ENCODE measurements around the gene PNPO. TPM values are rescaled to one million over a fixed set of nuclear protein-coding genes. Genes with fewer than 3 reads are reported as not detected.

PNPO gene
- 88.0 and 98.5 TPM in 2 replicates for total RNA-seq (2022)
- percentile 84 among the genes with signal in this experiment for Bru-seq, nascent RNA
- BruChase-seq, experiment 1, labeled RNA remaining after a 6-hour chase = percentile 97 among the genes with signal in this experiment
- percentile 93 among the genes with signal in this experiment for BruChase-seq, experiment 2, labeled RNA remaining after a 2-hour chase
- long read RNA-seq, transcript PNPO-205 (7 exons, 696 nt) = minor isoform, 5 of 149 reads
- long read RNA-seq, transcript PNPO-217 (7 exons, 3,465 nt) = major isoform, 114 of 149 reads
- long read RNA-seq, transcript PNPO-202 (6 exons, 1,196 nt) = minor isoform, 5 of 149 reads
- long read RNA-seq, partial matches to known transcripts = 5 of 149 reads
- long read RNA-seq, other reads (novel, unspliced or antisense) = 10 of 149 reads

GRCh38 chr17:47941246-47942095 is at the start of gene PNPO:
PNPO (plus strand) TSS chr17:47941571; CDS start chr17:47941676, 105 bp downstream.
- intact Hi-C loops (cut with micrococcal nuclease; ENCODE audit: unreplicated experiment) = loop anchor here (10.0 kb wide), 1 partner anchor 97 kb away; the partner anchor contains the start of gene SCRN2
- H3K4me1 Mint-ChIP-seq (ENCODE audit: low read depth, unreplicated experiment) = peaks cover 52% of the 10 kb centered on the region
- H3K27ac Mint-ChIP-seq (ENCODE audit: unreplicated experiment) = peak within 1 kb of the TSS; percentile 80
- BruUV-seq (replicated peaks) = no TSS peak
- peak within 1 kb of the TSS; percentile 89 for H3K4me3 Mint-ChIP-seq (ENCODE audit: low read depth, unreplicated experiment)
- TF ChIP-seq CTCF (IDR thresholded peaks at IDR 0.05; ENCODE audit: unreplicated experiment) = no peak
- CTCF ChIA-PET = interaction anchor here (0.5 to 2.9 kb wide), 15 partner anchors 9 to 1397 kb away, joined by 3 to 27 read pairs (median 3); partner anchors contain the start of genes CDK5RAP3, PRR15L and SCRN2
- peaks cover 4% of the 10 kb centered on the region for H3K9me3 Mint-ChIP-seq (ENCODE audit: low read depth, unreplicated experiment)
- no peaks in the 10 kb centered on the region for H3K27me3 Mint-ChIP-seq (ENCODE audit: unreplicated experiment)
- H3K36me3 Mint-ChIP-seq (ENCODE audit: insufficient read depth, unreplicated experiment) = peaks cover 27% of the 10 kb centered on the region
- DNase-seq = peak; percentile 98

- no peak for DNase-seq
- peaks cover 33% of the 10 kb centered on the region for H3K36me3 Mint-ChIP-seq (ENCODE audit: insufficient read depth, unreplicated experiment)
- H3K27me3 Mint-ChIP-seq (ENCODE audit: unreplicated experiment) = peaks cover 12% of the 10 kb centered on the region
- no TSS peak for BruUV-seq (replicated peaks)
- H3K4me1 Mint-ChIP-seq (ENCODE audit: low read depth, unreplicated experiment) = peaks cover 24% of the 10 kb centered on the region
- no peaks in the 10 kb centered on the region for H3K9me3 Mint-ChIP-seq (ENCODE audit: low read depth, unreplicated experiment)
- H3K4me3 Mint-ChIP-seq (ENCODE audit: low read depth, unreplicated experiment) = peak overlapping the region; percentile 82
- TF ChIP-seq CTCF (IDR thresholded peaks at IDR 0.05; ENCODE audit: unreplicated experiment) = no peak
- intact Hi-C loops (cut with micrococcal nuclease; ENCODE audit: unreplicated experiment) = loop anchor here (2.0 to 5.0 kb wide), 2 partner anchors 53 to 124 kb away; no protein-coding TSS in a partner anchor
- H3K27ac Mint-ChIP-seq (ENCODE audit: unreplicated experiment) = peak overlapping the region; percentile 99
- CTCF ChIA-PET = interaction anchor here (0.6 to 1.7 kb wide), 16 partner anchors 10 to 124 kb away, joined by 3 to 12 read pairs (median 6); partner anchors contain the start of genes CDK5RAP3, LRRC46, MRPL10 and SP6
Observed at GRCh38 chr17:47894498-47895346, 46.6 kb upstream of the PNPO start.

GRCh38 chr17:47895347-47895855 is 46.0 kb upstream of the PNPO start:
- BruUV-seq (replicated peaks) = TSS peak; percentile 61
- H3K27me3 Mint-ChIP-seq (ENCODE audit: unreplicated experiment) = peaks cover 12% of the 10 kb centered on the region
- H3K4me3 Mint-ChIP-seq (ENCODE audit: low read depth, unreplicated experiment) = peak overlapping the region; percentile 82
- peaks cover 24% of the 10 kb centered on the region for H3K4me1 Mint-ChIP-seq (ENCODE audit: low read depth, unreplicated experiment)
- TF ChIP-seq CTCF (IDR thresholded peaks at IDR 0.05; ENCODE audit: unreplicated experiment) = no peak
- CTCF ChIA-PET = interaction anchor here (0.6 to 1.7 kb wide), 17 partner anchors 8 to 379 kb away, joined by 3 to 12 read pairs (median 4); partner anchors contain the start of genes CDK5RAP3, LRRC46, MRPL10 and SP6
- H3K36me3 Mint-ChIP-seq (ENCODE audit: insufficient read depth, unreplicated experiment) = peaks cover 33% of the 10 kb centered on the region
- peak overlapping the region; percentile 99 for H3K27ac Mint-ChIP-seq (ENCODE audit: unreplicated experiment)
- DNase-seq = no peak
- no peaks in the 10 kb centered on the region for H3K9me3 Mint-ChIP-seq (ENCODE audit: low read depth, unreplicated experiment)
- intact Hi-C loops (cut with micrococcal nuclease; ENCODE audit: unreplicated experiment) = loop anchor here (2.0 to 5.0 kb wide), 2 partner anchors 52 to 123 kb away; no protein-coding TSS in a partner anchor
